Spleen (tissue), 11 donors: Measurements from ENCODE around the gene NDUFS5. TPM values are rescaled to one million over a fixed set of nuclear protein-coding genes. Genes with fewer than 3 reads are reported as not detected.
A peak's percentile ranks its signal among the peaks of the same experiment; 100 is the strongest.

ENCODE experiments used
- DNase-seq: peaks from one replicate; pipeline ENCODE4 v3.0.0-alpha.2; 2020
- H3K27ac ChIP-seq, 8 donors: fragments of 200-600 bp; sonication (generic) in 7 of 8; 1 replicate in 4 of 8; 2 replicates in 4 of 8; pipeline versions ENCODE4 v1.5.0 to v1.8.0; 2016 to 2021; ENCODE audit warnings: inconsistent platforms in 4 of 8, mild to moderate bottlenecking in 4 of 8, moderate library complexity in 1 of 8
- H3K27me3 ChIP-seq, 7 donors: fragments of 200-600 bp; sonication (generic) in 6 of 7; replicated peaks in 1 of 7; 1 replicate in 4 of 7; 2 replicates in 3 of 7; pipeline versions ENCODE4 v1.5.0 to v1.8.0; 2016 to 2021; ENCODE audit warnings: inconsistent platforms in 3 of 7, mild to moderate bottlenecking in 1 of 7
- H3K36me3 ChIP-seq, 6 donors: fragments of 200-600 bp; sonication (generic) in 5 of 6; 1 replicate in 4 of 6; 2 replicates in 2 of 6; pipeline versions ENCODE4 v1.5.0 to v1.8.0; 2016 to 2021; ENCODE audit warnings: inconsistent platforms in 2 of 6
- H3K4me1 ChIP-seq, 6 donors: fragments of 200-600 bp; sonication (generic) in 5 of 6; 1 replicate in 3 of 6; 2 replicates in 3 of 6; pipeline versions ENCODE4 v1.5.0 to v1.8.0; 2016 to 2021; ENCODE audit warnings: inconsistent platforms in 3 of 6
- H3K4me3 ChIP-seq, 8 donors: fragments of 200-600 bp; sonication (generic) in 7 of 8; 1 replicate in 4 of 8; 2 replicates in 4 of 8; pipeline versions ENCODE4 v1.5.0 to v1.8.0; 2016 to 2021; ENCODE audit warnings: inconsistent platforms in 4 of 8, mild to moderate bottlenecking in 4 of 8, moderate library complexity in 2 of 8
- H3K9me3 ChIP-seq, 8 donors: fragments of 200-600 bp; sonication (generic) in 7 of 8; 1 replicate in 4 of 8; 2 replicates in 4 of 8; pipeline versions ENCODE4 v1.5.0 to v1.8.0; 2016 to 2021; ENCODE audit warnings: inconsistent platforms in 4 of 8
- POLR2A ChIP-seq, 3 donors: fragments of 450-650 bp; IDR thresholded peaks; one replicate each; pipeline ENCODE4 v1.5.1; 2017; ENCODE audit warnings: antibody characterized with exemption in 3 of 3, mild to moderate bottlenecking in 1 of 3
- POLR2AphosphoS5 ChIP-seq, 3 donors: sonication (generic); formaldehyde crosslinking; IDR thresholded peaks; one replicate each; pipeline ENCODE4 v1.5.1; 2017; ENCODE audit warnings: antibody characterized with exemption in 3 of 3
- WGBS, 5 donors: extraction: QIAGEN DNeasy Blood & Tissue Kit in 3 of 5; methylation state at CpG; one replicate each; pipeline versions ENCODE4 v1.1.5 to v1.1.7; 2013 to 2018; 5-methylcytosine and 5-hydroxymethylcytosine counted together
- intact Hi-C: fragments of 100-400 bp; cut with DNase I; formaldehyde crosslinking; loops from one replicate; pipeline ENCODE4 v1.15.0; 2023; ENCODE audit warnings: low total_unique reads
- polyA plus RNA-seq, 3 donors: library from polyadenylated mRNA; stranded (reverse); fragments of 200-250 nt; gene quantifications; one replicate each; pipeline ENCODE4 v1.2.1, GENCODE V29; 2013
- total RNA-seq, 7 donors: library from RNA; depleted of rRNA in 3 of 7; stranded (reverse); fragments of >200 nt in 3 of 7; fragmentation: NEBNext Ultra II Directional in 4 of 7; extraction: Animal tissue kit (Norgen Biotek cat#: 25700) in 4 of 7; gene quantifications; one replicate each; pipeline versions ENCODE4 v1.1.0 to v1.2.1, GENCODE V29; 2016 to 2021
- TF ChIP-seq, protein P1 (sequence below), 11 experiments: fragments of 200-600 bp in 7 of 11; fragments of 450-650 bp in 4 of 11; sonication (generic) in 4 of 11; IDR thresholded peaks in 8 of 11; conservative IDR thresholded peaks in 3 of 11; 1 replicate in 7 of 11; 2 replicates in 4 of 11; pipeline versions ENCODE4 v1.4.0 to v1.8.0; 2016 to 2021; ENCODE audit warnings: antibody characterized with exemption in 11 of 11, inconsistent platforms in 4 of 11, mild to moderate bottlenecking in 1 of 11
- donor health status: healthy with polysubstance abuse.
- donor health status: DM: no; HTN: no; CAD: no; lungs with moderate emphysema.
- donor health status: DM: no; HTN: no; CAD: no.
- donor health status: Bipolar disorder and iron deficiency.
- donor health status: healthy.
- donor health status: DM: no; HTN: no; CAD: no.
- donor health status: DM: yes; HTN: yes; CAD: no.

The NDUFS5 gene
- total and polyA plus RNA-seq, 10 donors, result 89.7 to 338 (median 261) TPM

DNA sequence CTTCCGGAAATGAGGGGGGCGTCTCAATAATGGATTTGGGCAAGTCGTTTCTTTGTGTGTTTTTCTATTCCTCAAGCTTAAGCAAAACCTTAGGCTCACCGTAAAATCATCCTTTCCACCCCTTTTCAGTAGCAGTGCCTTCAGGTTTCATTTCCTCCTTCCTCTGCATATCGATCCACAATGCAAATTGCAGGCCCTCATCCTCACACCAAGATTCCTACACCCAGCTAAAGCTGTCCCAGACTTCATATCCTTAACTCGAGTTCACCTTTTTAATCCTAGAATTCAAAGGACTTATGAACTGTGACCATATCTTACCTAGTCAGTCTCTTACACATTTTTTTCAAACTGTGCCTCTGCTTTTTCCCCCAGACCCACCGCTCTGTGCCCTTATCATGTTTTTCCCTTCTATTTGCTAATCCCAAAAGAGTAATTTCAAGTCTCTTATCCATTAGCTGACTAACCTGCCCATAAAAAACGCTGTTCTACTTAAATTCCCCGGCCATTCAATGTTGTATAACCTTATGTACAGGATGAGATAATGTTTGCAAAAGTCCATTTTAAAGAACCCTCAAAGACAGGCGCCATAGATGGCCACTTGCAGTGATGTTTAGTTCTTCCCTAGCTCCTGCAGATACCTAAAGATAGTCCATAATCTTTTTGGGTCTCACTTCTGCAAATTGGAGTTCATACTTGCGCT lies 33.6 kb upstream of the NDUFS5 start:
- TF ChIP-seq POLR2AphosphoS5 (IDR thresholded peaks at IDR 0.05) (no peak), POLR2A (IDR thresholded peaks at IDR 0.05) (no peak)
- TF ChIP-seq, protein P1, sequence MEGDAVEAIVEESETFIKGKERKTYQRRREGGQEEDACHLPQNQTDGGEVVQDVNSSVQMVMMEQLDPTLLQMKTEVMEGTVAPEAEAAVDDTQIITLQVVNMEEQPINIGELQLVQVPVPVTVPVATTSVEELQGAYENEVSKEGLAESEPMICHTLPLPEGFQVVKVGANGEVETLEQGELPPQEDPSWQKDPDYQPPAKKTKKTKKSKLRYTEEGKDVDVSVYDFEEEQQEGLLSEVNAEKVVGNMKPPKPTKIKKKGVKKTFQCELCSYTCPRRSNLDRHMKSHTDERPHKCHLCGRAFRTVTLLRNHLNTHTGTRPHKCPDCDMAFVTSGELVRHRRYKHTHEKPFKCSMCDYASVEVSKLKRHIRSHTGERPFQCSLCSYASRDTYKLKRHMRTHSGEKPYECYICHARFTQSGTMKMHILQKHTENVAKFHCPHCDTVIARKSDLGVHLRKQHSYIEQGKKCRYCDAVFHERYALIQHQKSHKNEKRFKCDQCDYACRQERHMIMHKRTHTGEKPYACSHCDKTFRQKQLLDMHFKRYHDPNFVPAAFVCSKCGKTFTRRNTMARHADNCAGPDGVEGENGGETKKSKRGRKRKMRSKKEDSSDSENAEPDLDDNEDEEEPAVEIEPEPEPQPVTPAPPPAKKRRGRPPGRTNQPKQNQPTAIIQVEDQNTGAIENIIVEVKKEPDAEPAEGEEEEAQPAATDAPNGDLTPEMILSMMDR (IDR thresholded peaks at IDR 0.05 in 8 of 11, conservative IDR thresholded peaks at IDR 0.05 in 3 of 11), result no peak
- no peaks in the 10 kb centered on the region for H3K27me3 ChIP-seq
- peaks cover 25 to 69% (median 60%) of the 10 kb centered on the region in 6 donors for H3K4me1 ChIP-seq
- H3K4me3 ChIP-seq, result peak overlapping the region; percentile 78 to 98 (median 96)
- no peaks in the 10 kb centered on the region for H3K9me3 ChIP-seq
- DNase-seq, result no peak
- H3K36me3 ChIP-seq, result peaks cover 0 to 42% (median 7%) of the 10 kb centered on the region in 6 donors
- WGBS, 5 donors, result 27 to 32% (median 30%) methylated on average over 11 of the region's 11 CpGs
- peak overlapping the region in 7 of 8 donors; percentile 92 to 98 (median 94) for H3K27ac ChIP-seq
- intact Hi-C loops, result loop anchor here (10.0 kb wide), 1 partner anchor 118 kb away; the partner anchor contains the start of gene MYCBP

DNA sequence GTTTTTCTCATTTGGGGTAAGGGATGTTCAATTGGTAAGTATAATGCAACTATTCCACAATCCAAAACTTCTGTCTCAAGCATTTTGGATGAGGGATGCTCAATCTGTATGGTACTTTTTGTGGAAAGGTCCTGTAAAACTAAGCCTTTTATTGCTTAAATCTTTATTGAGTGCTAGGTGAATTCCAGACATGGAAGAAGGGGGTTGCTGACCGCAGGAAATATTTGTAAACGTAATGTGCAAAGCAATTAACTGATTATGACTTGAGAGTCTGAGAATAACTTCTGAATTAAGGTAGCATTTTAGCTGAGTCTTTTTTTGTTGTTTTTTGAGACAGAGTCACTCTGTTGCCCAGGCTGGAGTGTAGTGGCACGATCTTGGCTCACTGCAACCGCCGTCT lies 32.0 kb upstream of the NDUFS5 start:
- 83 to 92% (median 89%) methylated on average over 5 of the region's 5 CpGs for WGBS, 5 donors
- Histone ChIP-seq H3K9me3 (no peaks in the 10 kb centered on the region), H3K36me3 (peaks cover 0 to 59% (median 16%) of the 10 kb centered on the region in 6 donors), H3K4me1 (peaks cover 25 to 84% (median 71%) of the 10 kb centered on the region in 6 donors), H3K27me3 (no peaks in the 10 kb centered on the region), H3K27ac (no peak overlapping the region), H3K4me3 (no peak overlapping the region)
- intact Hi-C loops, result loop anchor here (10.0 kb wide), 1 partner anchor 119 kb away; the partner anchor contains the start of gene MYCBP
- TF ChIP-seq POLR2AphosphoS5 (IDR thresholded peaks at IDR 0.05) (no peak), POLR2A (IDR thresholded peaks at IDR 0.05) (no peak)
- DNase-seq, result no peak

GRCh38 chr1:38997034-38997900 lies 28.9 kb upstream of the NDUFS5 start:
- TF ChIP-seq POLR2A (IDR thresholded peaks at IDR 0.05) (no peak), POLR2AphosphoS5 (IDR thresholded peaks at IDR 0.05) (no peak)
- TF ChIP-seq, protein P1 (IDR thresholded peaks at IDR 0.05 in 8 of 11, conservative IDR thresholded peaks at IDR 0.05 in 3 of 11), result no peak
- DNase-seq, result no peak
- Histone ChIP-seq H3K9me3 (no peaks in the 10 kb centered on the region), H3K4me3 (peak overlapping the region in 1 of 8 donors; percentile 3), H3K27me3 (no peaks in the 10 kb centered on the region), H3K36me3 (peaks cover 0 to 89% (median 45%) of the 10 kb centered on the region in 6 donors), H3K4me1 (peaks cover 22 to 68% (median 59%) of the 10 kb centered on the region in 6 donors), H3K27ac (peak overlapping the region in 5 of 8 donors; percentile 14 to 77 (median 48))
- 60 to 73% (median 72%) methylated on average over 4 of the region's 4 CpGs for WGBS, 5 donors
- intact Hi-C loops, result loop anchor here (10.0 kb wide), 1 partner anchor 122 kb away; the partner anchor contains the start of gene MYCBP

GRCh38 chr1:38997901-38998190 lies 28.3 kb upstream of the NDUFS5 start:
- H3K4me3 ChIP-seq, result no peak overlapping the region
- peaks cover 19 to 63% (median 55%) of the 10 kb centered on the region in 6 donors for H3K4me1 ChIP-seq
- H3K27me3 ChIP-seq, result no peaks in the 10 kb centered on the region
- intact Hi-C loops, result loop anchor here (10.0 kb wide), 1 partner anchor 123 kb away; the partner anchor contains the start of gene MYCBP
- no peaks in the 10 kb centered on the region for H3K9me3 ChIP-seq
- DNase-seq, result no peak
- H3K27ac ChIP-seq, result peak overlapping the region in 5 of 8 donors; percentile 14 to 77 (median 37)
- peaks cover 3 to 95% (median 51%) of the 10 kb centered on the region in 6 donors for H3K36me3 ChIP-seq
- WGBS, 5 donors, result 55 to 78% (median 65%) methylated on average over 3 of the region's 3 CpGs
- TF ChIP-seq POLR2A (IDR thresholded peaks at IDR 0.05), result no peak
